ENCODE results near the gene GRIK1.

- TF ChIP-seq CTCF (conservative IDR thresholded peaks at IDR 0.05) (no peak), EZH2 (IDR thresholded peaks at IDR 0.05; ENCODE audit: low read depth) (no peak)
These were observed 112.6 kb downstream of the GRIK1 start for GRCh38 chr21:29827236-29827635.

All from PC-9 (cell line).